H54 (cell line): ENCODE data around the gene TTLL6.

ENCODE experiments used
- DNase-seq: peaks from one replicate; pipeline ENCODE4 v3.0.0; 2011; ENCODE audit warnings: low spot score, mixed read lengths; ENCODE audit not compliant: insufficient read length
- FAIRE-seq: peaks from 3 replicates; lab custom pipeline; 2011; peaks lifted over from hg19 to GRCh38; lab: Jason Lieb, UNC
- POLR2A ChIP-seq: IDR thresholded peaks from 2 replicates; pipeline ENCODE4 v1.6.1; 2011; ENCODE audit warnings: low read depth, mild to moderate bottlenecking, low read length

TTLL6 gene

GRCh38 chr17:48730240-48730550 is 86.8 kb downstream of the TTLL6 start:
- TF ChIP-seq POLR2A: no peak
- FAIRE-seq (no peak), DNase-seq (no peak)

GRCh38 chr17:48729335-48730239 is 87.4 kb downstream of the TTLL6 start:
- TF ChIP-seq POLR2A: no peak; the same call in 1 of the 2 replicates
- DNase-seq: no peak
- no peak for FAIRE-seq

GRCh38 chr17:48728232-48729231 is 88.5 kb downstream of the TTLL6 start, which contains the start of gene HOXB13:
Gene HOXB13 (minus strand): TSS chr17:48728750. CDS start chr17:48728593, 157 bp downstream.
- no peak for FAIRE-seq

GRCh38 chr17:48727415-48728175 is 89.4 kb downstream of the TTLL6 start:
- DNase-seq (no peak), FAIRE-seq (no peak)
- TF ChIP-seq POLR2A: no peak

More at GRCh38 chr17:48728232-48729231, 88.5 kb downstream of the TTLL6 start, which contains the start of gene HOXB13:
- DNase-seq: peak; percentile 85
- TF ChIP-seq POLR2A: no peak

GRCh38 chr17:48726916-48727286 is 90.1 kb downstream of the TTLL6 start:
- no peak for FAIRE-seq
- TF ChIP-seq POLR2A: no peak
- no peak for DNase-seq

GRCh38 chr17:48726114-48726915 is 90.7 kb downstream of the TTLL6 start:
- no peak for FAIRE-seq
- no peak for TF ChIP-seq POLR2A
- DNase-seq: no peak

GRCh38 chr17:48725288-48726064 is 91.6 kb downstream of the TTLL6 start:
- DNase-seq (no peak), FAIRE-seq (no peak)
- TF ChIP-seq POLR2A: no peak

GRCh38 chr17:48725004-48725287 is 92.1 kb downstream of the TTLL6 start:
- no peak for DNase-seq
- no peak for TF ChIP-seq POLR2A
- FAIRE-seq: no peak

GRCh38 chr17:48724251-48725003 is 92.6 kb downstream of the TTLL6 start:
- TF ChIP-seq POLR2A: no peak
- FAIRE-seq (peak; percentile 76), DNase-seq (peak; percentile 73)

GRCh38 chr17:48723423-48724250 is 93.4 kb downstream of the TTLL6 start:
- no peak for TF ChIP-seq POLR2A

More at GRCh38 chr17:48723423-48724250, 93.4 kb downstream of the TTLL6 start:
- no peak for FAIRE-seq
- no peak for DNase-seq
